H54 (cell line): ENCODE results near the gene MRPS5.
"Not testable (repeated sequence)": the region's sequence is repeated elsewhere in the genome, so short reads cannot be mapped to it uniquely, and the experiment has no call there.

ENCODE experiments used
- DNase-seq: peaks from one replicate; pipeline ENCODE4 v3.0.0; 2011; ENCODE audit warnings: low spot score, mixed read lengths; ENCODE audit not compliant: insufficient read length
- FAIRE-seq: peaks from 3 replicates; lab custom pipeline; 2011; peaks lifted over from hg19 to GRCh38; lab: Jason Lieb, UNC
- POLR2A ChIP-seq: IDR thresholded peaks from 2 replicates; pipeline ENCODE4 v1.6.1; 2011; ENCODE audit warnings: low read depth, mild to moderate bottlenecking, low read length

MRPS5 gene

GRCh38 chr2:95115418-95115817, 6.2 kb downstream of the MRPS5 start:
- peak; percentile 96 for FAIRE-seq
- peak; percentile 47 for DNase-seq
- no peak for TF ChIP-seq POLR2A

- TF ChIP-seq POLR2A = no peak
- FAIRE-seq = no peak
These were observed 8.1 kb downstream of the MRPS5 start for GRCh38 chr2:95113464-95113863.

GRCh38 chr2:95110395-95110794, 11.2 kb downstream of the MRPS5 start:
- TF ChIP-seq POLR2A = no peak
- FAIRE-seq = no peak
- no peak for DNase-seq

More at GRCh38 chr2:95113464-95113863, 8.1 kb downstream of the MRPS5 start:
- DNase-seq = no peak

GRCh38 chr2:95109260-95109659, 12.3 kb downstream of the MRPS5 start:
- TF ChIP-seq POLR2A = no peak
- no peak for FAIRE-seq

GRCh38 chr2:95106081-95106480, 15.5 kb downstream of the MRPS5 start:
- FAIRE-seq = no peak
- DNase-seq = no peak
- TF ChIP-seq POLR2A = no peak

More at GRCh38 chr2:95109260-95109659, 12.3 kb downstream of the MRPS5 start:
- DNase-seq = no peak

GRCh38 chr2:95104606-95105005, 17.0 kb downstream of the MRPS5 start:
- TF ChIP-seq POLR2A = no peak
- FAIRE-seq (no peak), DNase-seq (no peak)

- no peak for TF ChIP-seq POLR2A
- no peak for FAIRE-seq
- no peak for DNase-seq
These were observed 21.7 kb downstream of the MRPS5 start for GRCh38 chr2:95099910-95100309.

- not testable (repeated sequence) for FAIRE-seq, DNase-seq
These were observed 23.3 kb downstream of the MRPS5 start for GRCh38 chr2:95098273-95098672.

- TF ChIP-seq POLR2A = no peak
- no peak for FAIRE-seq
- DNase-seq = no peak
These were observed 29.6 kb downstream of the MRPS5 start for GRCh38 chr2:95091885-95092555.

- TF ChIP-seq POLR2A = no peak
- DNase-seq (no peak), FAIRE-seq (no peak)
These were observed 34.2 kb downstream of the MRPS5 start for GRCh38 chr2:95087379-95087778.

GRCh38 chr2:95086017-95086416, 35.6 kb downstream of the MRPS5 start:
- FAIRE-seq = no peak
- no peak for TF ChIP-seq POLR2A
- no peak for DNase-seq

GRCh38 chr2:95082477-95082876, 39.1 kb downstream of the MRPS5 start:
- TF ChIP-seq POLR2A = no peak
- DNase-seq (no peak), FAIRE-seq (no peak)

GRCh38 chr2:95079199-95079683, 42.4 kb downstream of the MRPS5 start:
- FAIRE-seq (no peak), DNase-seq (no peak)
- no peak for TF ChIP-seq POLR2A

- DNase-seq (no peak), FAIRE-seq (no peak)
- TF ChIP-seq POLR2A = no peak
These were observed 43.6 kb downstream of the MRPS5 start for GRCh38 chr2:95077861-95078603.

GRCh38 chr2:95077530-95077825, 44.1 kb downstream of the MRPS5 start:
- FAIRE-seq (no peak), DNase-seq (no peak)
- TF ChIP-seq POLR2A = no peak
